ENCODE measurements around the gene ELF3.

DNA sequence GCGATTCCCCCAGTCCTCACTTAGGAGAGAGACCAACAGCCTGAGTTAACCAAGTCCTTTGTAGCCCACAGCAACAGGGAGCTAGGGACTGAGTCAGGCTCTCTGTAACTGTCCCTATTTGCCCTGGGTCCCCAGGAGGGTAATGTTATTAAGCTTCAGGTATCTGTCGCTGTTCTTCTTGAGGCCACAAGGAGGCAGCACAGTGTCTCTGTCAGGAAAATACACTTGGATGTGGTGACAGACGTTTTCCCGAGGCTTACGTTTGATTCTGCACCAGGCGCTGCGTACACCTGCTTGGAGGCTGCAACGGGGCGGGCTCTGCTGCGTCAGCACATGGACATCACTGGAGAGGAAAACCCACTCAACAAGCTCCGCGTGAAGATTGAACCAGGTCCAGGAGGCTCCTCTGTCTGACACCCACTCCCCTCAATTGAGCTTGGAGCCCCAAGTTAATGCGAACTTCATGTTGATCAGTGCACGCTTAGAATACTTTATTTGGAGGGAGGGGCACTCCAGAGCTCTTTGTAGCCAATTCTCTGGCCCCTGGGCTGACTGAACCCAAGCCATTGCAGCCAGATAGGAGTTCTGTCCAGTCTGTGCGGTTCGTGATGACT lies 10.7 kb upstream of the ELF3 start:
- no peak for TF ChIP-seq GATA2 (IDR thresholded peaks at IDR 0.05; ENCODE audit: low read depth, low read length)
- TF ChIP-seq GATA3 (IDR thresholded peaks at IDR 0.05; ENCODE audit: low read depth, low read length) = no peak

Data from SH-SY5Y (cell line).